DOHH2 (cell line): Measurements from ENCODE around the gene SLC9A9.

Experiments
- H3F3A ChIP-seq: fragments of 200-600 bp; sonication (generic), shearing (Covaris generic); 2 replicates; pipeline ENCODE4 v1.6.0; 2016; ENCODE audit warnings: antibody characterized with exemption, mild to moderate bottlenecking; ENCODE audit not compliant: control insufficient read depth, insufficient read depth
- H3K27ac ChIP-seq: fragments of 200-600 bp; sonication (generic); 2 replicates; pipeline ENCODE4 v1.5.1; 2014; ENCODE audit warnings: low read depth, mild to moderate bottlenecking, low read length, moderate library complexity
- H3K27me3 ChIP-seq: fragments of 200-600 bp; sonication (generic); 2 replicates; pipeline ENCODE4 v1.6.1; 2014; ENCODE audit warnings: mild to moderate bottlenecking, low read length, mixed read lengths; ENCODE audit not compliant: control insufficient read depth
- H3K36me3 ChIP-seq: fragments of 200-600 bp; sonication (generic); 2 replicates; pipeline ENCODE4 v1.6.1; 2014; ENCODE audit warnings: mild to moderate bottlenecking, low read length, moderate library complexity, mixed read lengths; ENCODE audit not compliant: control insufficient read depth
- H3K4me1 ChIP-seq: fragments of 200-600 bp; sonication (generic); 2 replicates; pipeline ENCODE4 v1.6.1; 2014; ENCODE audit warnings: mild to moderate bottlenecking, low read length, mixed read lengths; ENCODE audit not compliant: control insufficient read depth
- H3K4me2 ChIP-seq: fragments of 200-600 bp; sonication (generic); 2 replicates; pipeline ENCODE4 v1.6.0; 2014; ENCODE audit warnings: mild to moderate bottlenecking, low read length, moderate library complexity
- H3K4me3 ChIP-seq: fragments of 200-600 bp; sonication (generic); 2 replicates; pipeline ENCODE4 v1.5.1; 2014; ENCODE audit warnings: mild to moderate bottlenecking, low read length, mixed read lengths
- H3K79me2 ChIP-seq: fragments of 200-600 bp; sonication (generic); 2 replicates; pipeline ENCODE4 v1.6.1; 2014; ENCODE audit warnings: mild to moderate bottlenecking, low read length, mixed read lengths; ENCODE audit not compliant: control insufficient read depth
- H3K9me2 ChIP-seq: fragments of 200-600 bp; sonication (generic); replicated peaks from 2 replicates; pipeline ENCODE4 v1.6.1; 2014; ENCODE audit warnings: mild to moderate bottlenecking, low read length, mixed read lengths; ENCODE audit not compliant: control insufficient read depth
- H3K9me3 ChIP-seq: fragments of 200-600 bp; sonication (generic); 2 replicates; pipeline ENCODE4 v1.6.1; 2014; ENCODE audit warnings: antibody characterized with exemption, low read length, mixed read lengths; ENCODE audit not compliant: control insufficient read depth, insufficient read depth
- H4K20me1 ChIP-seq: fragments of 200-600 bp; sonication (generic); 2 replicates; pipeline ENCODE4 v1.6.0; 2014; ENCODE audit warnings: low read depth, mild to moderate bottlenecking, antibody characterized with exemption, low read length, moderate library complexity; ENCODE audit not compliant: control insufficient read depth, insufficient read depth
- CTCF ChIP-seq: fragments of 200-600 bp; sonication (generic); IDR thresholded peaks from one replicate; pipeline ENCODE4 v1.5.1; 2014; ENCODE audit warnings: antibody characterized with exemption, mild to moderate bottlenecking, low read depth, low read length; ENCODE audit not compliant: poor library complexity, severe bottlenecking
- EZH2phosphoT487 ChIP-seq: fragments of 200-600 bp; sonication (generic); IDR thresholded peaks from 2 replicates; pipeline ENCODE4 v1.6.1; 2017; ENCODE audit warnings: borderline replicate concordance, mild to moderate bottlenecking, antibody characterized with exemption, low read length, moderate library complexity, mixed read lengths

SLC9A9 gene

GRCh38 chr3:143222505-143222904, 625.8 kb downstream of the SLC9A9 start:
- no peaks in the 10 kb centered on the region for H3K27me3 ChIP-seq
- H3K4me1 ChIP-seq, result peaks cover 51% of the 10 kb centered on the region
- TF ChIP-seq EZH2phosphoT487, result no peak
- no peak for TF ChIP-seq CTCF
- H3K9me2 ChIP-seq, result no peaks in the 10 kb centered on the region
- H3K79me2 ChIP-seq, result no peaks in the 10 kb centered on the region
- no peaks in the 10 kb centered on the region for H3K36me3 ChIP-seq
- no peak overlapping the region for H3K4me3 ChIP-seq
- H3K9me3 ChIP-seq, result no peaks in the 10 kb centered on the region
- H3F3A ChIP-seq, result peaks cover 27% of the 10 kb centered on the region
- H3K4me2 ChIP-seq, result no peak overlapping the region
- no peak overlapping the region for H3K27ac ChIP-seq
- H4K20me1 ChIP-seq, result no peaks in the 10 kb centered on the region

DNA sequence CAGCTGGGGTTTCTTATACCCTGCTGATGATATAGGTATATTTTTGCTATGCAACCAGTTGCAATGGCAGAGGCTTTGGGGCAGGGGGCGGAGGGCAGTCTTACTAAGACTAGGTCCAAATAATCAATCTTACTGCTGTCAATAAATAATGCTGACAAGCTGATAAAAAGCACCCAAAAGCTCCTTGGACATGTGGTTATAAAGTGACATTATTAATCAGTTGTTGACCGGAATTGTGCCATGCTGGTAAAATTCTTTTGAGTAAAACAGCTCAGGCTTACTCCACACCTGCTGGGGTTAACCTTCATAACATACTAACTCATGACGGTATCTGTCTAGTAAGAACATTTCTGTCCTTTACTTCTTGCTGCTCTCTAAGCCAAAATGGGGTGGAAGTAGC, 626.8 kb downstream of the SLC9A9 start:
- Histone ChIP-seq H3K9me2 (no peaks in the 10 kb centered on the region), H3K4me3 (peak overlapping the region; percentile 12; the same call in 1 of the 2 replicates), H3F3A (peaks cover 27% of the 10 kb centered on the region), H3K9me3 (no peaks in the 10 kb centered on the region), H3K4me2 (peak overlapping the region; percentile 88), H3K27me3 (no peaks in the 10 kb centered on the region), H3K36me3 (no peaks in the 10 kb centered on the region), H3K79me2 (no peaks in the 10 kb centered on the region), H3K4me1 (peaks cover 62% of the 10 kb centered on the region), H4K20me1 (no peaks in the 10 kb centered on the region), H3K27ac (no peak overlapping the region)
- TF ChIP-seq CTCF, result no peak
- TF ChIP-seq EZH2phosphoT487, result no peak

GRCh38 chr3:143220741-143221140, 627.5 kb downstream of the SLC9A9 start:
- Histone ChIP-seq H4K20me1 (no peaks in the 10 kb centered on the region), H3K9me2 (no peaks in the 10 kb centered on the region), H3K36me3 (no peaks in the 10 kb centered on the region), H3K9me3 (no peaks in the 10 kb centered on the region), H3K4me2 (peak overlapping the region; percentile 88), H3K4me3 (peak overlapping the region; percentile 32; the same call in 1 of the 2 replicates), H3K27me3 (no peaks in the 10 kb centered on the region), H3F3A (peaks cover 27% of the 10 kb centered on the region), H3K79me2 (no peaks in the 10 kb centered on the region), H3K4me1 (peaks cover 69% of the 10 kb centered on the region), H3K27ac (peak overlapping the region; percentile 78)
- TF ChIP-seq EZH2phosphoT487 (no peak), CTCF (peak; percentile 41)
